ENCODE data around the gene PARD6G.

DNA sequence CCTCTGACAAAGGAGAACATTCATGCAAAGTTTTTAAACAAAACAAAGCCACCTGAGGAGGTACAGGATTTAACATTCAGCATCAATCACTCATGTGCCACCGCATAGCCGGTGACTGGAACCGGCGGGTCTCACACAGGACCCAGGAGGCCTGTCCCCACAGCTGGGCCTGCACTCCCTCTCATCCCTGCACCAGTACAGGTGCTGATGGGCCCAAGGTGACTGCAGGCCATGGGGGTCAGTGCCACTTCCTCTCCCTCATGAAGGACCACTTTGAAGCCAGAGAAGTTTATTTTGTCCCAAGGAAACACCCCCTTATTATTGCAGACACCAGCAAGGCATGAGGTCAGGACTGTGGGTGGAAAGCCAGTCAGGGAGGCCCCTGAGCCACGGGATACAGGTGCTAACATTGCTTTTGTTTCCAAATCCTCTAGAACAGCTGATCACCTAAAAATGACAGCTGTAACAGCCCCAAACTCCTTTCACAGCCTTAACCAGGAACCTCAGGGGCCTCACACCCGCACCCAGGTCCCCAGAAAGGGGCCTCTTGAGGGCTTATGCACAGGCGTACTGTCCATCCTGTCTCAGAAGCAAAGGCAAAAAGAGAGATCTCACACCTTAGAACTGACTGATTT, 14.0 kb downstream of the PARD6G start:
- TF ChIP-seq, protein P1, sequence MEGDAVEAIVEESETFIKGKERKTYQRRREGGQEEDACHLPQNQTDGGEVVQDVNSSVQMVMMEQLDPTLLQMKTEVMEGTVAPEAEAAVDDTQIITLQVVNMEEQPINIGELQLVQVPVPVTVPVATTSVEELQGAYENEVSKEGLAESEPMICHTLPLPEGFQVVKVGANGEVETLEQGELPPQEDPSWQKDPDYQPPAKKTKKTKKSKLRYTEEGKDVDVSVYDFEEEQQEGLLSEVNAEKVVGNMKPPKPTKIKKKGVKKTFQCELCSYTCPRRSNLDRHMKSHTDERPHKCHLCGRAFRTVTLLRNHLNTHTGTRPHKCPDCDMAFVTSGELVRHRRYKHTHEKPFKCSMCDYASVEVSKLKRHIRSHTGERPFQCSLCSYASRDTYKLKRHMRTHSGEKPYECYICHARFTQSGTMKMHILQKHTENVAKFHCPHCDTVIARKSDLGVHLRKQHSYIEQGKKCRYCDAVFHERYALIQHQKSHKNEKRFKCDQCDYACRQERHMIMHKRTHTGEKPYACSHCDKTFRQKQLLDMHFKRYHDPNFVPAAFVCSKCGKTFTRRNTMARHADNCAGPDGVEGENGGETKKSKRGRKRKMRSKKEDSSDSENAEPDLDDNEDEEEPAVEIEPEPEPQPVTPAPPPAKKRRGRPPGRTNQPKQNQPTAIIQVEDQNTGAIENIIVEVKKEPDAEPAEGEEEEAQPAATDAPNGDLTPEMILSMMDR (IDR thresholded peaks at IDR 0.05), result no peak
- no peak for TF ChIP-seq POLR2AphosphoS5 (IDR thresholded peaks at IDR 0.05)

Data from sigmoid colon (tissue), 4 donors.